ENCODE data around the gene PROX1. TPM values are rescaled to one million over a fixed set of nuclear protein-coding genes. Genes with fewer than 3 reads are reported as not detected.

The PROX1 gene
- total and polyA plus RNA-seq, 3 donors from 2014 or later, result 4.2 to 19.1 (median 6.5) TPM

DNA sequence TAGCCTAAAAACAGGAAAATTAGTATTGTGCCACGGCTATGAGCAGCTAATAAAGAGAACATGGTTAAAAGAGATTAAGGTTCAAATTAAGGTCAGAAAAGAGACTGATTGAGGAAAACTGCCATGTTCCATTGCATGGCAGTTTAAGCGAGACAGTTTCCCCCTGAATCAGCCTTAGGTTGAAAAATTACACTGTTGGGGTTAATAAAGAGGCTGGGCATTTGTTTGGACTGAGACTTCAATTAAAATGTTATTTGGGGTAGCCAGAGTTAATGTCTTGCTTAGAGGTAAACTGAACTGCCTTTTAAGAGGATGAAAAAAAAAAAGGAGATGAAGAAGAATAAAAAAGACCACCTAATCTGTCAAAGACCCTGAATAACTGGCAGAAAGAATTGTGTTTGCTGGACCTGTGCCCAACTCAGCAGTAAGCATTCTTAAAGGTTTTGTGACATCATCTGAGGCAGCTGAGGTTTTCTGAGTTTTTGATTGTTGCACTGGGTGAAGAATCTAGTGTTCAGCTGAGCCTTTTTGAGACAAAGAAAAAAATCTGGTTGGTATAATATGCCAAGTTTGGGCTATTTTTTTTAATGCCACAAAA is 17.7 kb upstream of the PROX1 start:
- TF ChIP-seq POLR2A (IDR thresholded peaks at IDR 0.05) (no peak), CTCF (IDR thresholded peaks at IDR 0.05) (no peak)

GRCh38 chr1:213972141-213972540 is 15.6 kb upstream of the PROX1 start:
- Histone ChIP-seq H3K4me1 (no peaks in the 10 kb centered on the region), H3K9me3 (no peaks in the 10 kb centered on the region), H3K36me3 (ENCODE audit: low read depth, missing control alignments) (no peaks in the 10 kb centered on the region), H3K27ac (no peak overlapping the region), H3K4me3 (no peak overlapping the region), H3K27me3 (no peaks in the 10 kb centered on the region)
- TF ChIP-seq CTCF (IDR thresholded peaks at IDR 0.05) (no peak), POLR2A (IDR thresholded peaks at IDR 0.05) (no peak)
- intact Hi-C loops (cut with DNase I; ENCODE audit: low total_unique reads), result no loop called here
- WGBS, 2 donors, result 67 to 69% methylated on average over 2 of the region's 2 CpGs
- no peak for DNase-seq

More for the DNA sequence above, 17.7 kb upstream of the PROX1 start:
- Histone ChIP-seq H3K4me1 (no peaks in the 10 kb centered on the region), H3K4me3 (no peak overlapping the region), H3K27me3 (no peaks in the 10 kb centered on the region), H3K27ac (no peak overlapping the region), H3K36me3 (ENCODE audit: low read depth, missing control alignments) (no peaks in the 10 kb centered on the region), H3K9me3 (no peaks in the 10 kb centered on the region)
- intact Hi-C loops (cut with DNase I; ENCODE audit: low total_unique reads), result no loop called here
- 78 to 87% methylated on average over 2 of the region's 2 CpGs for WGBS, 2 donors
- no peak for DNase-seq

DNA sequence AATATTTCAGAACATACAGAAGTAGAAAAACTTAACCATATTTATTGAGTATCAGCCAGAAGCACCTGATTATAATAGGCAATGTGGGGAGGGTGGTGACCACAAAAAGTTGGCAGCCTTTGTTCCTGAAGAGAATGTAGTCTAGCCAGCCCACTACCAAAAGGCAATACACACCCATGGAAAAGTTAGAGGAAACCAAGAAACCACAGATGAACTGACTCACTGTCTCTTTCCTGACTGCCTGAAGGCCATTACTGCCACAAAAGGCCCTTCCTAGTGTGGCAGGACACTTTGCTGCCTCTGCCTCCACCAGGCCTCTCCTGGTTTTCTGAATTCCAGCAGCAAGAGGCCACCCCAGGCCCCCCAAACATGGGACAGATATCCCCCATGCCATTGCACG is 14.6 kb upstream of the PROX1 start:
- intact Hi-C loops (cut with DNase I; ENCODE audit: low total_unique reads), result no loop called here
- no peaks in the 10 kb centered on the region for H3K9me3 ChIP-seq
- no peaks in the 10 kb centered on the region for H3K27me3 ChIP-seq
- no peak overlapping the region for H3K27ac ChIP-seq
- no peaks in the 10 kb centered on the region for H3K4me1 ChIP-seq
- H3K4me3 ChIP-seq, result no peak overlapping the region
- 83 to 100% methylated on average over 1 of the region's 1 CpG for WGBS, 2 donors
- H3K36me3 ChIP-seq (ENCODE audit: low read depth, missing control alignments), result no peaks in the 10 kb centered on the region
- no peak for DNase-seq
- TF ChIP-seq CTCF (IDR thresholded peaks at IDR 0.05), result no peak
- TF ChIP-seq POLR2A (IDR thresholded peaks at IDR 0.05), result no peak

- TF ChIP-seq CTCF (IDR thresholded peaks at IDR 0.05) (no peak), POLR2A (IDR thresholded peaks at IDR 0.05) (no peak)
- H3K36me3 ChIP-seq (ENCODE audit: low read depth, missing control alignments), result no peaks in the 10 kb centered on the region
- intact Hi-C loops (cut with DNase I; ENCODE audit: low total_unique reads), result no loop called here
- no peak overlapping the region for H3K4me3 ChIP-seq
- H3K27me3 ChIP-seq, result no peaks in the 10 kb centered on the region
- H3K9me3 ChIP-seq, result no peaks in the 10 kb centered on the region
- WGBS, 2 donors, result 62 to 70% methylated on average over 8 of the region's 8 CpGs
- no peaks in the 10 kb centered on the region for H3K4me1 ChIP-seq
- H3K27ac ChIP-seq, result no peak overlapping the region
- DNase-seq, result no peak
These were observed 10.9 kb upstream of the PROX1 start for GRCh38 chr1:213976665-213977485.

All from testis (tissue), 3 donors.